C1 segment of cervical spinal cord (tissue), 14 donors: ENCODE results near the gene ARL6IP5.
A peak's percentile ranks its signal among the peaks of the same experiment; 100 is the strongest.

Experiments
- DNase-seq, 14 donors: peaks; one replicate each; lab custom pipeline; 2025; lab: John Stamatoyannopoulos, UW

Gene ARL6IP5

GRCh38 chr3:69084326-69085167 lies at the start of gene ARL6IP5:
Gene ARL6IP5, plus strand, starts transcription at chr3:69084937. Its CDS starts 111 bp downstream, at chr3:69085048.
- DNase-seq, result peak; percentile 49 to 93 (median 90)

GRCh38 chr3:69044608-69045007 lies 40.1 kb upstream of the ARL6IP5 start:
- DNase-seq, result no peak

- DNase-seq, result no peak
These were observed 35.7 kb upstream of the ARL6IP5 start for GRCh38 chr3:69048990-69049389.

GRCh38 chr3:69051756-69052471 lies 32.8 kb upstream of the ARL6IP5 start, which contains the start of gene TMF1:
Gene TMF1, minus strand, starts transcription at chr3:69052333. Its CDS starts 247 bp downstream, at chr3:69052086.
- DNase-seq, result no peak

GRCh38 chr3:69052472-69052898 lies 32.3 kb upstream of the ARL6IP5 start:
- no peak for DNase-seq

GRCh38 chr3:69058180-69058946 lies 26.4 kb upstream of the ARL6IP5 start:
- no peak for DNase-seq

- DNase-seq, result no peak
These were observed 25.9 kb upstream of the ARL6IP5 start for GRCh38 chr3:69058947-69059224.

- DNase-seq, result no peak
These were observed 25.0 kb upstream of the ARL6IP5 start for GRCh38 chr3:69059688-69060087.

GRCh38 chr3:69063636-69064035 lies 21.1 kb upstream of the ARL6IP5 start:
- no peak for DNase-seq

- no peak for DNase-seq
These were observed 19.3 kb upstream of the ARL6IP5 start for GRCh38 chr3:69065318-69065964.

GRCh38 chr3:69066121-69066520 lies 18.6 kb upstream of the ARL6IP5 start:
- DNase-seq, result no peak

- no peak for DNase-seq
These were observed 11.8 kb upstream of the ARL6IP5 start for GRCh38 chr3:69072928-69073327.

- peak in 3 of 14 donors; percentile 39 to 71 (median 59) for DNase-seq
These were observed 5.2 kb upstream of the ARL6IP5 start for GRCh38 chr3:69079269-69080159.

GRCh38 chr3:69080233-69080920 lies 4.4 kb upstream of the ARL6IP5 start, which contains the start of gene UBA3:
Gene UBA3, minus strand, starts transcription at chr3:69080365. Its CDS starts 12 bp downstream, at chr3:69080353.
- DNase-seq, result peak; percentile 44 to 93 (median 82)

- no peak for DNase-seq
These were observed 3.0 kb upstream of the ARL6IP5 start for GRCh38 chr3:69081583-69082262.

- no peak for DNase-seq
These were observed 2.4 kb upstream of the ARL6IP5 start for GRCh38 chr3:69082361-69082760.

- peak in 2 of 14 donors; percentile 27 to 32 for DNase-seq
These were observed 1.9 kb upstream of the ARL6IP5 start for GRCh38 chr3:69082805-69083204.

- peak in 12 of 14 donors; percentile 39 to 83 (median 65) for DNase-seq
These were observed 563 bp downstream of the ARL6IP5 start for GRCh38 chr3:69085168-69085832.
